ENCODE data around the gene PRR20C.
"Not testable (repeated sequence)": the region's sequence is repeated elsewhere in the genome, so short reads cannot be mapped to it uniquely, and the experiment has no call there.

The PRR20C gene

DNA sequence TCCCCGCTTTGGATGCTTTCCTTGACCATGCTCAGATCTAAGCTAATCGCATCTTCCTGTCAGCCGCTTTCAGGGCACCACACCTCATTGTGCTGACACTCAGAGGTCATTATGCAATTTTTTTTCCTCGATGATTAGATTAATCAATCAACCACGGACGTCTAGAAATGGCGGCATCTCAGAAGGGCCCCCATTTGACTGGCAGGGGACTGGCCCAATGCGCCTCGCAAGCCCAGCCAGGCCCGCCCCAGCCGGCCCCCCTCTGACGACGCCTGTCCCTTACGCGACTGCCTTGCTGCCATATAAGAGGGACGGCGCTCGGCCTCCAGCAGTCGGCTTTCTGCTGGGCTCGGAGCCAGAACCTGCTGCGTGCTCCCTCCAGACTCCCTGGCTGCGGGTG, at the start of gene PRR20C:
TSS of gene PRR20C (plus strand) at position 301 of the 400 bp plus-strand sequence. CDS start 387 bp downstream, outside the sequence.
- DNase-seq = not testable (repeated sequence)

DNA sequence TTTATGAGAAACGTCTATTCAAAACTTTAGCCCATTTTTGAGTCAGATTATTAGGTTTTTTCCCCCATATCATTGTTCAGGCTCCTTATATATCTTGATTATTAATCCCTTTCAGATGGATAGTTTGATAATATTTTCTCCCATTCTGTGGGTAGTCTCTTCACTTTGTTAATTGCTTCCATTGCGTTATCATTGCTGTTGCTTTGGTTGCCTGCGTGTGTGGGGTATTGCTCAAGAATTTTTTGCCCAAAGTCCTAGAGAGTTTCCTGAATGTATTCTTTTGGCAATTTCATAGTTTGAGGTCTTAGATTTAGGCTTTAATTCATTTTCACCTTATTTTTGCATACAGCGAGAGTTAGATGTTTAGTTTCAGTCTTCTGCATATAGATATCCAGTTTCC, 38.9 kb upstream of the PRR20C start:
- no peak for DNase-seq

DNA sequence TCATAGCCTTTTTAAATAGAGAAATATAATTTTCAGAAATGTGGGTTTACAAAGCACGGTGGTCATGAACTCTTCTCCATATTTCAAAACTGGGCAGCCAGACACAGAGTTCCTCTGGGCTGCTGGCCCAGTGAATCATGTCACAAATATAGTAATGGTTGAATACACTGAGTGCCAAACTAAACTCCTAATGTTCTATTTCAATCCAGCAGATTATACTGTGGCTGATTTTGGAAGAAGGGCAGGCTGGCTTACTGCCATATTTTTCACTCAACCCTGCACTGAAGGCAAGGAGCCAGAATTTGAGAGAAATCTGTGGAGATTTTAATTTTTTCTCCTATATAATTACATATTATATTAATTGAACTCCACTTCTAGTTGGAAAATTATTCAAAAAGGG, 30.2 kb upstream of the PRR20C start:
- no peak for DNase-seq

DNA sequence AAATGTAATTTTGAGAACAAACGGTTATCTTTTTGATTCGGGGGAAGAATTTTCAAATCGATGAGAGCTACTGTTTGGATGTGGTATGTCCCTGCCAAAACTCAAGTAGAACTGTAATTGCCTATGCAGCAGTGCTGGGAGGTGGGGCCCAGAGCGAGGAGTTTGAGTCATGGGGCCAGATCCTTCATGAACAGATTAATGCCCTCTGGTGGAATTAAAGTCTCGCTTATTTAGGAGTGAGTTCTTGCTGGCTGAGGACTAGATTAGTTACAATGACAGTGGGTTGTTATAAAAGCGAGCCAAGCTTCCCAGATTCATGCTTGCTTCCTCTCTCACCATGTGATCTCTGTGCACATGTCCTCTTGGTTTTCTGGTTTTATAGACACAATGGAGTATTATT, 25.0 kb upstream of the PRR20C start:
- no peak for DNase-seq

DNA sequence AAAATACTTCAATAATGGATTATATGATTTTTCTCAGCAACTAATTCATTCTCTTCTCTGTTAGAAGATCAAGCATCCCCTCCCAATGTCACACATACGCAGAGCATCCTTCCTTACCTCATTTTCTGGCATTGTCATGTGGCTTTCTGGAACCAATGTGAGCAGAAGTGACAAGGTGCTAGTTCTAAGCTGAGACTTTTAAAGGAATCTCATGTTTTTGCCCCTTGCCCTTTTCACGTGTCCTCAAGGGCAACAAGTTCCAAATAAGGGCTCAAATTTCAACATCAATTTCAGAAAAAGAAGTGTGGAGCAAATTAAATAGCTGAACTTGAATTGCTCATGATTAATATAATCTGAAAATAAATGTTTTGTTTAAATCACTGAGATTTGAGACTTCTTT, 17.8 kb upstream of the PRR20C start:
- DNase-seq = no peak

DNA sequence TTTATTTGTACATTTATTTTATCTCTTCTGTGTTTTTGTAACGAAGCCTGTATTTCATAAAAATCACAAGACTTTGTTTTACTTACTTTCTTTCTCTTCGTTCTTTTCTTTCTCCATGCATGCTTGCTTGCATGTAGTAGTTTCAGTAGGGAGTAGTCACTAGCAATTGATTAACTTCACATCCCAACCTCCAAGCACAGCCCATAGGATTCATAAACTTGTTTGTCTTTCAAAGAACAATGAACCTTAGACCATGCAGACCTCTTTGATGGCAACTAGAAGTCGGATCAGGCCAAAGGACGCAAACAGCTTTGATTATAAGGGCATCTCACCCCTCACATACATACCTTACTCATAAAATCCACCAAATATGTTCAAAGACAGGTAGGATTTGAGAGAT, 16.3 kb upstream of the PRR20C start:
- no peak for DNase-seq

DNA sequence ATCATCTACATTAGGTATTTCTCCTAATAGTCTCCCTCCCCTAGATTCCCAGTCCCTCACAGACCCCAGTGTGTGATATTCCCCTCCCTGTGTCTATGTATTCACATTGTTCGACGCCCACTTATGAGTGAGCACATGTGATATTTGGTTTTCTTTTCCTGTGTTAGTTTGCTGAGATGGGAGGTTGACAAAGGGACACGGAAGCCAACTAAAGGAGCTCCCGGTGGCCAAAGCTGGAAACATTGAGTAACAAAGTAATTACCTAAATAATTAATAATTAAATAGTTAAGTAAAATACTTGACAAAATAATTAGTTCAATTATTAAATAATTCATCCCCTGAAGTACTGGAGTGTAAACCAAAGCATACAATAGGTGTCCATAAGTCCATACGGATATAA, 14.9 kb upstream of the PRR20C start:
- no peak for DNase-seq

DNA sequence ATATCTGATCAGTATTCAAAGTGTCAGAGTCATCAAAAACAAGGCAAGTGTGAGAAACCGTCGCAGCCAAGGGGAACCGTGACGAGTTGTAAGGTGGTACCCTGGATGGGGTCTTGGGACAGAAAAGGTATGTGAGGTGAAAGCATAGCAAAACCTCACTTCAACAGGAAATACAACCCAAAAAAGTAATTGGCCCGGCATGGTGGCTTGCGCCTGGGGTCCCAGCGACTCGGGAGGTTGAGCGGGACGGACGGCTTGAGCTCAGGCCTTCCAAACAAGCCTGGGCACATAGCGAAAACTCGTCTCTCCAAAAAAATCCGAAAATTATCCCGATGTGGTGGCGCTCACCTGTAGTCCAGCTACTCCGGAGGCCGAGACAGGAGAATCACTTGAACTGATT, 14.1 kb upstream of the PRR20C start:
- DNase-seq = not testable (repeated sequence)

DNA sequence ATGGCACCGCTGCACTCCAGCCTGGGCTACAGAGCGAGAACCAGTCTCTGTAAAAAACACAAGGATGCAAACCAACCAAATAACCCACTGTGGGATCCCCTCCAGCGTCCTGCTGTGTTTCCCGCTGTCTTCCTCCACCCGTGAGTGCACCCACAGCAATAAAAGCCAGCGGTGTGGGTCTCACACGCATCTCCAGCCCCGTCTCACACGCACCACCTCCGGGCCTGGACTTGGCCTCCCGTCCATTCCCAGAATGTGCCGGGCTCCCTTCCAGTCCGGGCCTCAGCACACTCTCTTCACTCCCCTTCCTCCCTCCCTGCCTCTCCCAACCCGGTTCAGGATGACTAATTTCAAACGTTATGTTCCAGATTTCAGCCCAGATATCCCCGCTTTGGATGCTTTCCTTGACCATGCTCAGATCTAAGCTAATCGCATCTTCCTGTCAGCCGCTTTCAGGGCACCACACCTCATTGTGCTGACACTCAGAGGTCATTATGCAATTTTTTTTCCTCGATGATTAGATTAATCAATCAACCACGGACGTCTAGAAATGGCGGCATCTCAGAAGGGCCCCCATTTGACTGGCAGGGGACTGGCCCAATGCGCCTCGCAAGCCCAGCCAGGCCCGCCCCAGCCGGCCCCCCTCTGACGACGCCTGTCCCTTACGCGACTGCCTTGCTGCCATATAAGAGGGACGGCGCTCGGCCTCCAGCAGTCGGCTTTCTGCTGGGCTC, 13.5 kb upstream of the PRR20C start, which contains the start of gene PRR20A:
TSS of gene PRR20A (plus strand) at position 684 of the 734 bp plus-strand sequence. CDS start 387 bp downstream, outside the sequence.
- not testable (repeated sequence) for DNase-seq

DNA sequence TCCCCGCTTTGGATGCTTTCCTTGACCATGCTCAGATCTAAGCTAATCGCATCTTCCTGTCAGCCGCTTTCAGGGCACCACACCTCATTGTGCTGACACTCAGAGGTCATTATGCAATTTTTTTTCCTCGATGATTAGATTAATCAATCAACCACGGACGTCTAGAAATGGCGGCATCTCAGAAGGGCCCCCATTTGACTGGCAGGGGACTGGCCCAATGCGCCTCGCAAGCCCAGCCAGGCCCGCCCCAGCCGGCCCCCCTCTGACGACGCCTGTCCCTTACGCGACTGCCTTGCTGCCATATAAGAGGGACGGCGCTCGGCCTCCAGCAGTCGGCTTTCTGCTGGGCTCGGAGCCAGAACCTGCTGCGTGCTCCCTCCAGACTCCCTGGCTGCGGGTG, 6.7 kb upstream of the PRR20C start, which contains the start of gene PRR20B:
TSS of gene PRR20B (plus strand) at position 301 of the 400 bp plus-strand sequence. CDS start 387 bp downstream, outside the sequence.
- DNase-seq = not testable (repeated sequence)

DNA sequence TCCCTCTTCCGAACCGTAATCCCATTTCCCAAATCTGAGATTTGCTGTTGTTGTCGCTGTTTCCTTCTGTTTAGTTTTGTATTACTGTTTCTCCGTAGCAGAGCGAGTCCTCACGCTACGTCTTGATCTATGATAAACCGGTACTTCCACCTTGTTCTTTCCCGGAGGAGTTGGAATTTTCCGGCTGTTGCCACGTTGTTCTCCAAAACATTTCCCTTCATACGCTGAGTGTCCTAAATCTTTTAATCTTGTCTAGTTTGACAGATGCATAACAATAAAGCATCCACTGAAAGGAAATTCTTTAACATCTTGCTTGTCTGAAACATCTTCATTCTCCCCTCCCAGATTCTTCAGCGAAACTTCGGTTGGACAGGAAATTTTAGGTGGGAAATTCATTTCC, 5.8 kb upstream of the PRR20C start:
- not testable (repeated sequence) for DNase-seq

DNA sequence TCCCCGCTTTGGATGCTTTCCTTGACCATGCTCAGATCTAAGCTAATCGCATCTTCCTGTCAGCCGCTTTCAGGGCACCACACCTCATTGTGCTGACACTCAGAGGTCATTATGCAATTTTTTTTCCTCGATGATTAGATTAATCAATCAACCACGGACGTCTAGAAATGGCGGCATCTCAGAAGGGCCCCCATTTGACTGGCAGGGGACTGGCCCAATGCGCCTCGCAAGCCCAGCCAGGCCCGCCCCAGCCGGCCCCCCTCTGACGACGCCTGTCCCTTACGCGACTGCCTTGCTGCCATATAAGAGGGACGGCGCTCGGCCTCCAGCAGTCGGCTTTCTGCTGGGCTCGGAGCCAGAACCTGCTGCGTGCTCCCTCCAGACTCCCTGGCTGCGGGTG, 6.5 kb downstream of the PRR20C start, which contains the start of gene PRR20D:
TSS of gene PRR20D (plus strand) at position 301 of the 400 bp plus-strand sequence. CDS start 387 bp downstream, outside the sequence.
- DNase-seq = not testable (repeated sequence)

DNA sequence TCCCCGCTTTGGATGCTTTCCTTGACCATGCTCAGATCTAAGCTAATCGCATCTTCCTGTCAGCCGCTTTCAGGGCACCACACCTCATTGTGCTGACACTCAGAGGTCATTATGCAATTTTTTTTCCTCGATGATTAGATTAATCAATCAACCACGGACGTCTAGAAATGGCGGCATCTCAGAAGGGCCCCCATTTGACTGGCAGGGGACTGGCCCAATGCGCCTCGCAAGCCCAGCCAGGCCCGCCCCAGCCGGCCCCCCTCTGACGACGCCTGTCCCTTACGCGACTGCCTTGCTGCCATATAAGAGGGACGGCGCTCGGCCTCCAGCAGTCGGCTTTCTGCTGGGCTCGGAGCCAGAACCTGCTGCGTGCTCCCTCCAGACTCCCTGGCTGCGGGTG, 13.0 kb downstream of the PRR20C start, which contains the start of gene PRR20E:
TSS of gene PRR20E (plus strand) at position 301 of the 400 bp plus-strand sequence. CDS start 387 bp downstream, outside the sequence.
- DNase-seq = not testable (repeated sequence)

DNA sequence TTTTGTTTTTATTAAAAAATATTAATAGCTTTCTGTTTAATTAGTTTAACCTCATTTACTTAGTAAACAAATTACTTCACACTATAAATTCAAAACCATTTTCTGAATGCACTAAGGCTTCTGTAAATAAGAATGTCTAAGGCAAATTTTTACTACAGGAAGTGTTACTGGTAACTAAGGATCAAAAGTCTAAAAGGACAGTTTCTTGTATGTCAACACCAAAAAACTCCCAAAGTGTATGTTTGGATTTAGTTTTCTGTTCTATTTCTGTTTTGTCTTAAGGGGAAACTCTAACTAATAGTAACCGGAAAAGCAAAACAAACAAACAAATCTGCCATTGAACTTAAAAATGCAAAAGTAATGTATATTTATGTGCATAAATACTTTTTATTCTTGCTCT, 37.8 kb downstream of the PRR20C start:
- DNase-seq = no peak
